Osteoblast (primary cell): ENCODE results near the gene RBBP8NL. TPM values are rescaled to one million over a fixed set of nuclear protein-coding genes. Genes with fewer than 3 reads are reported as not detected.

Experiments used
- DNase-seq: peaks from one replicate; pipeline ENCODE4 v3.0.0; 2011; ENCODE audit warnings: low spot score, mixed read lengths; ENCODE audit not compliant: insufficient read length; ENCODE audit errors: missing footprints
- H2AFZ ChIP-seq: 2 replicates; pipeline ENCODE4 v1.6.0; 2011; ENCODE audit warnings: mild to moderate bottlenecking, low read length
- H3K27ac ChIP-seq: 2 replicates; pipeline ENCODE4 v1.5.1; 2011; ENCODE audit warnings: mild to moderate bottlenecking, low read depth, low read length, moderate library complexity
- H3K27me3 ChIP-seq: 2 replicates; pipeline ENCODE4 v1.6.0; 2012; ENCODE audit warnings: mild to moderate bottlenecking, control low read depth, inconsistent platforms, low read length, moderate library complexity; ENCODE audit not compliant: insufficient read depth
- H3K36me3 ChIP-seq: 2 replicates; pipeline ENCODE4 v1.5.1; 2011; ENCODE audit warnings: mild to moderate bottlenecking, low read length, control low read depth, moderate library complexity; ENCODE audit not compliant: insufficient read depth
- H3K4me1 ChIP-seq: 2 replicates; pipeline ENCODE4 v1.5.1; 2011; ENCODE audit warnings: mild to moderate bottlenecking, low read length, control low read depth, moderate library complexity; ENCODE audit not compliant: insufficient read depth
- H3K4me2 ChIP-seq: 2 replicates; pipeline ENCODE4 v1.6.0; 2011; ENCODE audit warnings: mild to moderate bottlenecking, low read length; ENCODE audit not compliant: insufficient read depth
- H3K4me3 ChIP-seq: fragments of 200-600 bp; sonication (generic); 3 replicates; pipeline ENCODE4 v1.5.1; 2012; ENCODE audit warnings: mild to moderate bottlenecking, low read length, inconsistent platforms; ENCODE audit not compliant: insufficient read depth
- H3K79me2 ChIP-seq: 2 replicates; pipeline ENCODE4 v1.6.0; 2012; ENCODE audit warnings: mild to moderate bottlenecking, low read length, control low read depth, inconsistent platforms; ENCODE audit not compliant: insufficient read depth
- H3K9me3 ChIP-seq: 2 replicates; pipeline ENCODE4 v1.5.1; 2011; ENCODE audit warnings: low read depth, low read length, control low read depth
- H4K20me1 ChIP-seq: 2 replicates; pipeline ENCODE4 v1.6.0; 2012; ENCODE audit warnings: mild to moderate bottlenecking, low read length, control low read depth; ENCODE audit not compliant: insufficient read depth
- total RNA-seq: library from RNA; depleted of rRNA; stranded (reverse); fragments of >200 nt; gene quantifications from 2 replicates; pipeline ENCODE4 v1.2.3, GENCODE V29; 2012
- TF ChIP-seq, protein P1 (sequence below): IDR thresholded peaks from 2 replicates; pipeline ENCODE4 v1.5.1; 2011; ENCODE audit warnings: mild to moderate bottlenecking, low read depth, low read length, moderate library complexity; ENCODE audit errors: extremely low read depth

Gene RBBP8NL
- total RNA-seq, 1 donor, result not detected

DNA sequence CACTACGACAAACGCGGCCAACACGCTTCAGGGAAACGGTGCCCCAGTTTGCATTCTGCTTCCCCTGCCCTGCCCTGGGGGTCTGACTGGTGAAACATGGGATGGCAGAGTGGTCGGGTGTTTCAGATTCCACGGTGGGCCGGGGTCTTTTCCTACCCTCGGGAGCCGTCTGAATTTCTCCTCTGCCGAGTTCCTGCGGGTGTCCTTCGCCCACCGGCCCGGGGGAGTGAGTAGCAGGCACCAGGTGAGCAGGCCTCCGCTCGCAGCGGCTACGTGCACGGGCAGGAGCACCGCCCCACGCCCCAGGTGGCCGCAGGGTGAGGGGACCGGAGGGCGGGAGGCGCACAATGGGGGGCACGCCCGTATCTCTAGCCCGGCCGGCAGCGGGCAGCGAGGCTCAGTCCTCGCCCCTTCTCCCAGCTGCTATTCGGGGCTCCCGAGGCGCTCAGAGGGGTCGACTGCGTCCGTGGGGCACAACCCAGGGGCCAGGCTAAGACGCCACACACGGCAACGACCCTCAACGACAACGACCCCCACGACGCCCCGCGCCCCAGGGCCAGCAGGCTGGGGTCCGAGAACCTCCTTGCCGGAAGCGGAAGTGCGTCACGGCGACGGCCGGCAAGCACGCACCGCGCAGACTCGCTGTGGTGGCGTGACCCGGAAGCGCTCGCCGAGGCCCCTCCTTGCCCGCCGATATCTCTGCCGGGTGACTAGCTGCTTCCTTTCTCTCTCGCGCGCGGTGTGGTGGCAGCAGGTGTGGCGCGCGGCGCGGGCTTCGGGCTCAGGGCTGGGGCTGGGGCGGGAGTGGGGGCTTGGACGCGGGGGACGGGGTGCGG lies 40.7 kb downstream of the RBBP8NL start, which contains the start of gene RPS21:
Gene RPS21, plus strand, starts transcription at position 721 of the 836 bp plus-strand sequence. CDS start 236 bp downstream, outside the sequence.
- TF ChIP-seq, protein P1, sequence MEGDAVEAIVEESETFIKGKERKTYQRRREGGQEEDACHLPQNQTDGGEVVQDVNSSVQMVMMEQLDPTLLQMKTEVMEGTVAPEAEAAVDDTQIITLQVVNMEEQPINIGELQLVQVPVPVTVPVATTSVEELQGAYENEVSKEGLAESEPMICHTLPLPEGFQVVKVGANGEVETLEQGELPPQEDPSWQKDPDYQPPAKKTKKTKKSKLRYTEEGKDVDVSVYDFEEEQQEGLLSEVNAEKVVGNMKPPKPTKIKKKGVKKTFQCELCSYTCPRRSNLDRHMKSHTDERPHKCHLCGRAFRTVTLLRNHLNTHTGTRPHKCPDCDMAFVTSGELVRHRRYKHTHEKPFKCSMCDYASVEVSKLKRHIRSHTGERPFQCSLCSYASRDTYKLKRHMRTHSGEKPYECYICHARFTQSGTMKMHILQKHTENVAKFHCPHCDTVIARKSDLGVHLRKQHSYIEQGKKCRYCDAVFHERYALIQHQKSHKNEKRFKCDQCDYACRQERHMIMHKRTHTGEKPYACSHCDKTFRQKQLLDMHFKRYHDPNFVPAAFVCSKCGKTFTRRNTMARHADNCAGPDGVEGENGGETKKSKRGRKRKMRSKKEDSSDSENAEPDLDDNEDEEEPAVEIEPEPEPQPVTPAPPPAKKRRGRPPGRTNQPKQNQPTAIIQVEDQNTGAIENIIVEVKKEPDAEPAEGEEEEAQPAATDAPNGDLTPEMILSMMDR, result no peak
- peak within 1 kb of the TSS; percentile 96 for H3K4me3 ChIP-seq
- H3K4me2 ChIP-seq, result peak within 1 kb of the TSS; percentile 94
- H3K4me1 ChIP-seq, result peaks cover 19% of the 10 kb centered on the region
- peak within 1 kb of the TSS; percentile 81 for H3K27ac ChIP-seq
- H3K79me2 ChIP-seq, result peaks cover 60% of the 10 kb centered on the region
- H3K9me3 ChIP-seq, result no peaks in the 10 kb centered on the region
- H3K36me3 ChIP-seq, result peaks cover 36% of the 10 kb centered on the region
- peak within 1 kb of the TSS; percentile 80 for H2AFZ ChIP-seq
- peaks cover 33% of the 10 kb centered on the region for H4K20me1 ChIP-seq
- DNase-seq, result peak; percentile 100
- H3K27me3 ChIP-seq, result no peaks in the 10 kb centered on the region

DNA sequence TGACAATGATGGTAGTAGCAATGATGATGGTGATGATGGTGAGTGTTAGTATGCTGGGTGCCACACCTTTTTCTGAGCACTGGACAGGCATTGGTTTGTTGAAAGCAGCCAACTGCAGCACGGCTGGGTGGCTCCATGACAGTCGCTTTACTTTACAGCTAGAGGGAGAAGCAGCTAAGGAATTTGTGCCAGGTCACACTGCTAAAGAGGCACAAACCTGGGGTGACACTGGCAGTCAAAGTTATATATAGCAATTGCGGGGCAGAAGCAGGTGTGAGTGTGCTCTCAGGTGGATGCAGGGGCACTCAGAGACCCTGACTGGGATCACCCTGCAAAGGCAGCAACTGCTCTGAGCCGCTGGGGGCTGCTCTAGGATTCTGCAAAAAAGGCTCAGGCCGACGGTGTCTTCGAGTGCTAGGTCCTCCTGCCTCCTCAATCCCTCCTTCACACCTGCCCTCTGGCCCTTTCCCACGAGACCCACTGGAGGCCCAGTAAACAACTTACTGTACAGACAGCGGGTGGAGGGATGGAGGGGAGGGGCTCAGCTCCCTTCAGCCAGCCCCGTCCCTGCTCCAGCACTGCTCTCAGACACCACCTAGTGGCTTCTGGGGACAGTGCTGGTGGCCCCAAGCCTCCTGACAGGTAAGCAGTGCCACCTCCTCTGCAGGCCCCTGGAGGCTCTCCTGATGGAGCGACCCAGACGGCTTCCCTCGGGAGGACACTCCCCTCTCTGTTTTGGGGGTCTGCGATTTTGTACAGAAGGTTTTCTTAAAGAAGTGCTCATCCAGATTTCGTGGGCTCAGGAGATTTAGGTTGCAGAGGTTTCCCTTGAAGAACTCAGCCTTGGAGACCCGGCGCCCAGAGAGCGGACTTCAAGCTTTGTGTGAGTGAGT lies 44.8 kb downstream of the RBBP8NL start:
- Histone ChIP-seq H3K36me3 (peaks cover 10% of the 10 kb centered on the region), H3K79me2 (peaks cover 40% of the 10 kb centered on the region), H3K4me3 (no peak overlapping the region), H4K20me1 (peaks cover 6% of the 10 kb centered on the region), H3K4me1 (peaks cover 22% of the 10 kb centered on the region), H3K9me3 (no peaks in the 10 kb centered on the region), H3K4me2 (no peak overlapping the region), H3K27ac (peak overlapping the region; percentile 59), H3K27me3 (no peaks in the 10 kb centered on the region), H2AFZ (no peak overlapping the region)
- DNase-seq, result peak; percentile 99
- TF ChIP-seq, protein P1, result peak; percentile 91

DNA sequence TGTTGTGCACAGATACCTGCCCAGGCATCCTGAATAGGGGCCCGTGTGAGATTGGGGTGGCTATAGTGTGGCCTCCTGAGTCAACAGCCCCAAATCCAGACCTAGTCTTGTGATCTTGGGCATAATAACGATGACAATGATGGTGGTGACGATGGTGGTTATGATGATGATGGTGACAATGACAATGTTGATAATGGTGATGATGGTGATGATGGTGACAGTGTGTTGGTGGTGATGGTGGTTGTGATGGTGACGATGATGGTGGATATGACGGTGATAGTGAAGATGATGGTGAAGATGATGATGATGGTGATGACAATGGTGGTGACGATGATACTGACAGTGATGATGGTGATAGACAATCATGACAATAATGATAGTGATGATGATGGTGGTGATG lies 45.5 kb downstream of the RBBP8NL start:
- H3K9me3 ChIP-seq, result no peaks in the 10 kb centered on the region
- DNase-seq, result no peak
- H4K20me1 ChIP-seq, result peaks cover 3% of the 10 kb centered on the region
- H3K27me3 ChIP-seq, result no peaks in the 10 kb centered on the region
- TF ChIP-seq, protein P1, result no peak
- H3K79me2 ChIP-seq, result peaks cover 33% of the 10 kb centered on the region
- no peak overlapping the region for H3K4me2 ChIP-seq
- no peak overlapping the region for H2AFZ ChIP-seq
- H3K27ac ChIP-seq, result peak overlapping the region; percentile 59
- no peak overlapping the region for H3K4me3 ChIP-seq
- H3K4me1 ChIP-seq, result peaks cover 22% of the 10 kb centered on the region
- peaks cover 10% of the 10 kb centered on the region for H3K36me3 ChIP-seq
